SK-N-SH treated with all-trans-retinoic acid at 6 μM for 48 hours (cell line): ENCODE results near the gene FARP1.

Experiments
- ATAC-seq: fragments of 200-7000 bp; cut with Tn5 transposase; 3 replicates; pipeline ENCODE4 v1.9.1; 2020; ENCODE audit warnings: mild to moderate bottlenecking, moderate library complexity
- ARNTL ChIP-seq: fragments of 450-650 bp; formaldehyde crosslinking; IDR thresholded peaks from 2 replicates; pipeline ENCODE4 v1.5.0; 2020; ENCODE audit warnings: low read depth, mild to moderate bottlenecking, moderate library complexity, borderline replicate concordance
- BACH2 ChIP-seq: fragments of 250-450 bp; sonication (Bioruptor Pico); IDR thresholded peaks from 2 replicates; pipeline ENCODE4 v1.9.0; 2021; ENCODE audit warnings: mild to moderate bottlenecking, borderline replicate concordance
- CREB5 ChIP-seq: fragments of 250-450 bp; sonication (Bioruptor Pico); IDR thresholded peaks from 2 replicates; pipeline ENCODE4 v1.5.1; 2020; ENCODE audit warnings: low read depth, mild to moderate bottlenecking, moderate library complexity
- CSDC2 ChIP-seq: fragments of 250-450 bp; sonication (Bioruptor Pico); IDR thresholded peaks from 2 replicates; pipeline ENCODE4 v1.5.0; 2020; ENCODE audit warnings: mild to moderate bottlenecking, moderate library complexity
- CSRNP3 ChIP-seq: fragments of 250-450 bp; sonication (Bioruptor Pico); IDR thresholded peaks from 2 replicates; pipeline ENCODE4 v1.5.1; 2021; ENCODE audit warnings: mild to moderate bottlenecking, moderate library complexity
- GLIS3 ChIP-seq: fragments of 250-450 bp; sonication (Bioruptor Pico); IDR thresholded peaks from 2 replicates; pipeline ENCODE4 v1.5.0; 2020; ENCODE audit warnings: mild to moderate bottlenecking, moderate library complexity
- ISL1 ChIP-seq: fragments of 250-450 bp; sonication (Bioruptor Pico); IDR thresholded peaks from 2 replicates; pipeline ENCODE4 v2.1.2; 2022; ENCODE audit warnings: mild to moderate bottlenecking, moderate library complexity
- OSR1 ChIP-seq: fragments of 250-450 bp; sonication (Bioruptor Pico); IDR thresholded peaks from 2 replicates; pipeline ENCODE4 v1.8.0; 2022; ENCODE audit warnings: moderate library complexity, mild to moderate bottlenecking, inconsistent platforms
- PATZ1 ChIP-seq: fragments of 250-450 bp; sonication (Bioruptor Pico); IDR thresholded peaks from 2 replicates; pipeline ENCODE4 v1.8.0; 2020; ENCODE audit warnings: mild to moderate bottlenecking, moderate library complexity, borderline replicate concordance
- POU6F1 ChIP-seq: fragments of 250-450 bp; sonication (Bioruptor Pico); IDR thresholded peaks from 2 replicates; pipeline ENCODE4 v1.8.0; 2021; ENCODE audit warnings: low read depth, mild to moderate bottlenecking, moderate library complexity, borderline replicate concordance
- PPARA ChIP-seq: fragments of 250-450 bp; sonication (Bioruptor Pico); IDR thresholded peaks from 2 replicates; pipeline ENCODE4 v1.5.0; 2020; ENCODE audit warnings: mild to moderate bottlenecking, borderline replicate concordance
- RARB ChIP-seq: fragments of 250-450 bp; sonication (Bioruptor Pico); IDR thresholded peaks from 2 replicates; pipeline ENCODE4 v1.8.0; 2021; ENCODE audit warnings: mild to moderate bottlenecking, moderate library complexity
- SNAI2 ChIP-seq: fragments of 250-450 bp; sonication (Bioruptor Pico); IDR thresholded peaks from 2 replicates; pipeline ENCODE4 v1.5.0; 2020; ENCODE audit warnings: mild to moderate bottlenecking, moderate library complexity
- TCF4 ChIP-seq: fragments of 250-450 bp; sonication (Bioruptor Pico); IDR thresholded peaks from 2 replicates; pipeline ENCODE4 v1.8.0; 2021; ENCODE audit warnings: mild to moderate bottlenecking, moderate library complexity, borderline replicate concordance
- TOX ChIP-seq: fragments of 250-450 bp; sonication (Bioruptor Pico); IDR thresholded peaks from 2 replicates; pipeline ENCODE4 v1.8.0; 2021; ENCODE audit warnings: mild to moderate bottlenecking, moderate library complexity, borderline replicate concordance
- ZC3H10 ChIP-seq: fragments of 250-450 bp; sonication (Bioruptor Pico); IDR thresholded peaks from 2 replicates; pipeline ENCODE4 v1.5.1; 2021; ENCODE audit warnings: mild to moderate bottlenecking, moderate library complexity
- ZFP3 ChIP-seq: fragments of 250-450 bp; sonication (Bioruptor Pico); IDR thresholded peaks from 2 replicates; pipeline ENCODE4 v1.5.0; 2020; ENCODE audit warnings: mild to moderate bottlenecking, moderate library complexity
- ZFP30 ChIP-seq: fragments of 450-650 bp; formaldehyde crosslinking; IDR thresholded peaks from 2 replicates; pipeline ENCODE4 v1.5.0; 2022; ENCODE audit warnings: mild to moderate bottlenecking, moderate library complexity
- ZNF565 ChIP-seq: fragments of 450-650 bp; formaldehyde crosslinking; conservative IDR thresholded peaks from 2 replicates; pipeline ENCODE4 v1.5.0; 2020; ENCODE audit warnings: low read depth, mild to moderate bottlenecking, moderate library complexity
- ZNF70 ChIP-seq: fragments of 450-650 bp; formaldehyde crosslinking; IDR thresholded peaks from 2 replicates; pipeline ENCODE4 v1.5.0; 2020; ENCODE audit warnings: mild to moderate bottlenecking, moderate library complexity
- ZNF8 ChIP-seq: fragments of 450-650 bp; formaldehyde crosslinking; IDR thresholded peaks from 2 replicates; pipeline ENCODE4 v1.5.0; 2020; ENCODE audit warnings: mild to moderate bottlenecking, moderate library complexity
- TF ChIP-seq, protein P1 (sequence below): fragments of 250-450 bp; sonication (Bioruptor Pico); IDR thresholded peaks from 2 replicates; pipeline ENCODE4 v1.5.0; 2020; ENCODE audit warnings: mild to moderate bottlenecking, moderate library complexity

FARP1 gene

DNA sequence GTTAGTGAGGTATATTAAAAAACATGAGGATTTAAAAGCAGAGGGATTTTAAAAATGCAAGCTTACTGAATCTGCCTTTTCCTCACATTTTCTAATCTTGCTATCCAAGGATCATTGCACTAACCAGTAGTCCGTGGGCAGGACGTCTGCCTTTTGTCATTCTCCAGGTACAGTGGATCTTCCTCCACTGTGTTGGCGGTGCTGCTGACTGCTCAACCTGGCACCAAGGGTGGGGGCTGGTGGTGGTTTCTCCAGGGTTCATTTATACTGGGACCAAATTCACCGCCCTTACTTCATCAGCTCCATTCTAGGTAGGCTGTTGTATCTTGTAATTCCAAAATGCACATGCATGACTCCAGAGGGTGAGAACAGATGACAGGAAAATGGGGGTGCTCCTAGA, 264.7 kb downstream of the FARP1 start:
- TF ChIP-seq ISL1 (CRISPR knock-in tag) (no peak), GLIS3 (CRISPR knock-in tag) (no peak), SNAI2 (CRISPR knock-in tag) (no peak), OSR1 (CRISPR knock-in tag) (no peak), RARB (CRISPR knock-in tag) (no peak), TCF4 (CRISPR knock-in tag) (no peak), ARNTL (no peak), PATZ1 (CRISPR knock-in tag) (no peak), CSDC2 (CRISPR knock-in tag) (no peak), PPARA (CRISPR knock-in tag) (no peak), POU6F1 (CRISPR knock-in tag) (no peak), ZC3H10 (CRISPR knock-in tag) (no peak), ZNF8 (CRISPR knock-in tag) (no peak), ZNF565 (CRISPR knock-in tag) (no peak), ZFP30 (CRISPR knock-in tag) (no peak)
- no peak for ATAC-seq

GRCh38 chr13:98409281-98409680, 266.4 kb downstream of the FARP1 start:
- TF ChIP-seq CREB5 (CRISPR knock-in tag) (no peak), ARNTL (no peak), ZNF8 (CRISPR knock-in tag) (no peak), GLIS3 (CRISPR knock-in tag) (no peak), ZFP30 (CRISPR knock-in tag) (no peak), CSRNP3 (CRISPR knock-in tag) (no peak), SNAI2 (CRISPR knock-in tag) (no peak), TCF4 (CRISPR knock-in tag) (no peak), BACH2 (CRISPR knock-in tag) (no peak), ZFP3 (CRISPR knock-in tag) (no peak), TOX (CRISPR knock-in tag) (no peak), ZC3H10 (CRISPR knock-in tag) (no peak), PPARA (CRISPR knock-in tag) (no peak), POU6F1 (CRISPR knock-in tag) (no peak), PATZ1 (CRISPR knock-in tag) (no peak), ZNF70 (CRISPR knock-in tag) (no peak), RARB (CRISPR knock-in tag) (no peak), CSDC2 (CRISPR knock-in tag) (no peak), OSR1 (CRISPR knock-in tag) (no peak)
- TF ChIP-seq, protein P1, sequence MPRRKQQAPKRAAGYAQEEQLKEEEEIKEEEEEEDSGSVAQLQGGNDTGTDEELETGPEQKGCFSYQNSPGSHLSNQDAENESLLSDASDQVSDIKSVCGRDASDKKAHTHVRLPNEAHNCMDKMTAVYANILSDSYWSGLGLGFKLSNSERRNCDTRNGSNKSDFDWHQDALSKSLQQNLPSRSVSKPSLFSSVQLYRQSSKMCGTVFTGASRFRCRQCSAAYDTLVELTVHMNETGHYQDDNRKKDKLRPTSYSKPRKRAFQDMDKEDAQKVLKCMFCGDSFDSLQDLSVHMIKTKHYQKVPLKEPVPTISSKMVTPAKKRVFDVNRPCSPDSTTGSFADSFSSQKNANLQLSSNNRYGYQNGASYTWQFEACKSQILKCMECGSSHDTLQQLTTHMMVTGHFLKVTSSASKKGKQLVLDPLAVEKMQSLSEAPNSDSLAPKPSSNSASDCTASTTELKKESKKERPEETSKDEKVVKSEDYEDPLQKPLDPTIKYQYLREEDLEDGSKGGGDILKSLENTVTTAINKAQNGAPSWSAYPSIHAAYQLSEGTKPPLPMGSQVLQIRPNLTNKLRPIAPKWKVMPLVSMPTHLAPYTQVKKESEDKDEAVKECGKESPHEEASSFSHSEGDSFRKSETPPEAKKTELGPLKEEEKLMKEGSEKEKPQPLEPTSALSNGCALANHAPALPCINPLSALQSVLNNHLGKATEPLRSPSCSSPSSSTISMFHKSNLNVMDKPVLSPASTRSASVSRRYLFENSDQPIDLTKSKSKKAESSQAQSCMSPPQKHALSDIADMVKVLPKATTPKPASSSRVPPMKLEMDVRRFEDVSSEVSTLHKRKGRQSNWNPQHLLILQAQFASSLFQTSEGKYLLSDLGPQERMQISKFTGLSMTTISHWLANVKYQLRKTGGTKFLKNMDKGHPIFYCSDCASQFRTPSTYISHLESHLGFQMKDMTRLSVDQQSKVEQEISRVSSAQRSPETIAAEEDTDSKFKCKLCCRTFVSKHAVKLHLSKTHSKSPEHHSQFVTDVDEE (CRISPR knock-in tag) = no peak
- TF ChIP-seq, all 23 proteins: peak for 0
- ATAC-seq = no peak
